C4-2B (cell line): ENCODE measurements around the gene CXCR2.

Source experiments
- H3K27ac ChIP-seq: fragments of 450-650 bp; 2 replicates; pipeline ENCODE4 v1.5.1; 2017
- ZFX ChIP-seq: fragments of 450-650 bp; IDR thresholded peaks from 2 replicates; pipeline ENCODE4 v1.6.1; 2017
- TF ChIP-seq, protein P1 (sequence below): fragments of 450-650 bp; conservative IDR thresholded peaks from 2 replicates; pipeline ENCODE4 v1.5.1; 2017; ENCODE audit warnings: mild to moderate bottlenecking

CXCR2 gene

GRCh38 chr2:218125626-218126080, at the start of gene CXCR2:
TSS of gene CXCR2 (plus strand) at chr2:218126028. CDS start at chr2:218134802, 8,774 bp downstream.
- TF ChIP-seq ZFX = no peak
- TF ChIP-seq, protein P1, sequence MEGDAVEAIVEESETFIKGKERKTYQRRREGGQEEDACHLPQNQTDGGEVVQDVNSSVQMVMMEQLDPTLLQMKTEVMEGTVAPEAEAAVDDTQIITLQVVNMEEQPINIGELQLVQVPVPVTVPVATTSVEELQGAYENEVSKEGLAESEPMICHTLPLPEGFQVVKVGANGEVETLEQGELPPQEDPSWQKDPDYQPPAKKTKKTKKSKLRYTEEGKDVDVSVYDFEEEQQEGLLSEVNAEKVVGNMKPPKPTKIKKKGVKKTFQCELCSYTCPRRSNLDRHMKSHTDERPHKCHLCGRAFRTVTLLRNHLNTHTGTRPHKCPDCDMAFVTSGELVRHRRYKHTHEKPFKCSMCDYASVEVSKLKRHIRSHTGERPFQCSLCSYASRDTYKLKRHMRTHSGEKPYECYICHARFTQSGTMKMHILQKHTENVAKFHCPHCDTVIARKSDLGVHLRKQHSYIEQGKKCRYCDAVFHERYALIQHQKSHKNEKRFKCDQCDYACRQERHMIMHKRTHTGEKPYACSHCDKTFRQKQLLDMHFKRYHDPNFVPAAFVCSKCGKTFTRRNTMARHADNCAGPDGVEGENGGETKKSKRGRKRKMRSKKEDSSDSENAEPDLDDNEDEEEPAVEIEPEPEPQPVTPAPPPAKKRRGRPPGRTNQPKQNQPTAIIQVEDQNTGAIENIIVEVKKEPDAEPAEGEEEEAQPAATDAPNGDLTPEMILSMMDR = 0 out of 2 replicates have a peak, but pooled peaks have one; percentile 4
- no peak within 1 kb of the TSS for H3K27ac ChIP-seq

DNA sequence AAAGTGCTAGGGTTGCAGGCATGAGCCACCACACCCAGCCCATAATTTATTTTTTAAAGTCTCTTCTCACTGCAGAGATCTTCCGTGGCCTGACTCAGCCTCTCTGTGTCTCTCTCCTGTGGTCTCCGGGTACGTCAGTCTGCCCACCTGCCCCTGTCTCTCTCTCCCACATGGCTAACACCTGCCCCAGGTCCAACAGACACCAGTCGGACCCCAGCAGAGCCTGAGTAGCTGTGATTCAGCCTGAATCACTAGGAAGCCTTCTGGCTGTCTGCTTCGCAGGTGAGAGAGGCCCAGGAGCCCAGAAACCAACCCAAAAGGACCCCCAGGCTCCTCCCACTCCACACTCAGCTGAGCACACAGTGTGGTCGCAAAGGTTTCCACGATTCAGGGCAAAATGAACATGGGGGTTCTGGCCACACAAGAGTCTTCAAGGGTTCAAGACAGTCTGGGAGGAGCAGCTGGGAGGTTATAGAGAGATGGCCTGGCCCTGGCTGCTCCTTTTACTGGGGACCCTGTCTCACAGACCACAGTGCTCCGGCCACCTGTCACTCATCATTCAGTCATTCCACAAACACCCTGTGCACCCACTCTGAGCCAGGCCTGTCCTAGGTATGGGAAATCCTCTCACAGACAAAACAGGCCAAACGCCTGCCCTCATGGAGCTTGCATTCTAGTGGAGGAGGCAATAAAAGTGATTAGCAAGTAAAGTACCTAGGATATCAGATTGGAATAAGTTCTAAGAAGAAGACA, 48.2 kb upstream of the CXCR2 start:
- no peak for TF ChIP-seq ZFX
- TF ChIP-seq, protein P1 = no peak

GRCh38 chr2:218079943-218080913, 45.6 kb upstream of the CXCR2 start:
- H3K27ac ChIP-seq = no peak overlapping the region
- TF ChIP-seq, protein P1 = no peak
- no peak for TF ChIP-seq ZFX

More for the DNA sequence above, 48.2 kb upstream of the CXCR2 start:
- H3K27ac ChIP-seq = no peak overlapping the region

DNA sequence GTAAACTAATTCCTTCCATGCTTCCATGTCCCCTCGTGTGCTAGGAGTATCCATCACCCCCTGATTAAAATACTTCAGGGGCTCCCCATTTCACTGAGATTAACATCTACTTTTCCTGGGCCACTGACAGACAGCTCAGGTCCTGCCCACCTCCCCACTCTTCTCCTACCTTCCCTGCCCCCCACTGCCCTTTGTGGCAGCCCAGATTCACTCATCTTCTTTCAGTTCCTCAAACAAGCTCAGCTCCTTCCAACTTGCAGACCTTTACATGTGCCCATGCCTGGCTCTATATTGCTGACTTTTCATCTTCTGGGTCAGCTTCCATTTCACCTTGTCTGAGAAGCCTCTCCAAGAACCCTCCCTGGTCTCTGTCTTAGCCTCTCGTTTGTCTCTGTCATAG, 44.8 kb upstream of the CXCR2 start:
- TF ChIP-seq, protein P1 = no peak
- no peak for TF ChIP-seq ZFX
- H3K27ac ChIP-seq = no peak overlapping the region

DNA sequence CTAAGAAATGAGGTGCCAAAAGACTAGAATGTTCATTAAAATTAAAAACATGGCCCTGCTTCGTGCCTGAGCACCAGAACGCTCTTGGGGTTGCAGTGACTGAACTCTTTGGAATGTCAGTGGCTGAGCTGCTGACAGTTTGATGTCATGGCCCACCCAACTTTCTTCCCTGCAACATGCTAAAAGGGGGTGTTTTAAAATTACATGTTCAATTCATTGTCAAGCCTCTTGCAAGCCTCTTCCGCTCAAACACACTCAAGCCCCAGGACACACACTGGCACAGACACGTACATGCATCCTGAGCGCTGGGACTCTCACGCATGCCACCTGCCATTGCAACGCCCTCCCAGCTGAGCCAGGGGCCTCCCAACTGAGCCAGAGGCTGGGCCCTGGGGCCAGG, 44.1 kb upstream of the CXCR2 start:
- H3K27ac ChIP-seq = no peak overlapping the region
- TF ChIP-seq, protein P1 = no peak
- TF ChIP-seq ZFX = no peak

GRCh38 chr2:218082586-218083351, 43.1 kb upstream of the CXCR2 start:
- H3K27ac ChIP-seq = no peak overlapping the region
- TF ChIP-seq, protein P1 = no peak
- no peak for TF ChIP-seq ZFX
